SK-N-MC (cell line): ENCODE data around the gene ATG13.

ENCODE experiments used
- EZH2 ChIP-seq: fragments of 200-600 bp; sonication (generic); IDR thresholded peaks from one replicate; pipeline ENCODE4 v1.6.1; 2017; ENCODE audit warnings: antibody characterized with exemption
- FOXP2 ChIP-seq: optimal IDR thresholded peaks from 2 replicates; pipeline ENCODE3; 2011; ENCODE audit warnings: mild to moderate bottlenecking, moderate library complexity; ENCODE audit not compliant: insufficient read depth; ENCODE audit errors: extremely low read length, control extremely low read depth
- POLR2AphosphoS5 ChIP-seq: IDR thresholded peaks from 2 replicates; pipeline ENCODE4 v1.6.1; 2012; ENCODE audit warnings: mild to moderate bottlenecking, low read depth, low read length, borderline replicate concordance

- no peak for TF ChIP-seq EZH2
- TF ChIP-seq FOXP2: no peak
- peak; percentile 73; the same call in 1 of the 2 replicates for TF ChIP-seq POLR2AphosphoS5
Measured at GRCh38 chr11:46617134-46617971, at the start of gene ATG13, which contains the start of gene HARBI1.
